NCI-H748 (cell line): ENCODE data around the gene C1orf185.
"Not testable (repeated sequence)": the region's sequence is repeated elsewhere in the genome, so short reads cannot be mapped to it uniquely, and the experiment has no call there.

Source experiments
- DNase-seq: peaks from one replicate; lab custom pipeline; 2025; ENCODE audit not compliant: unreplicated experiment; lab: John Stamatoyannopoulos, UW

The C1orf185 gene

DNA sequence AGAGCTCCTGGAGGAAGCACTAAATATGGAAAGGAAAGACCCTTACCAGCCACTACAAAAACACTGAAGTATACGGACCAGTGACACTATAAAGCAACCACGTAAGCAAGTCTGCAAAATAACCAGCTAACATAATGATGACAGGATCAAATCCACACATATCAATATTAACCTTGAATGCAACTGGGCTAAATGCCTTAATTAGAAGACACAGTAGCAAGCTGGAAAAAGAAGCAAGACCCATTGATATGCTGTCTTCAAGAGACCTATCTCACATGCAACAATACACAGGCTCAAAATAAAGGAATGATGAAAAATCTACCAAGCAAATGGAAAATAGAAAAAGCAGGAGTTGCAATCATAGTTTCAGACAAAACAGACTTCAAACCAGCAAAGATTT lies 31.0 kb downstream of the C1orf185 start:
- no peak for DNase-seq

- not testable (repeated sequence) for DNase-seq
These were observed 35.7 kb downstream of the C1orf185 start for GRCh38 chr1:51137696-51138095.

- DNase-seq = no peak
These were observed 37.4 kb downstream of the C1orf185 start for GRCh38 chr1:51139474-51139873.

DNA sequence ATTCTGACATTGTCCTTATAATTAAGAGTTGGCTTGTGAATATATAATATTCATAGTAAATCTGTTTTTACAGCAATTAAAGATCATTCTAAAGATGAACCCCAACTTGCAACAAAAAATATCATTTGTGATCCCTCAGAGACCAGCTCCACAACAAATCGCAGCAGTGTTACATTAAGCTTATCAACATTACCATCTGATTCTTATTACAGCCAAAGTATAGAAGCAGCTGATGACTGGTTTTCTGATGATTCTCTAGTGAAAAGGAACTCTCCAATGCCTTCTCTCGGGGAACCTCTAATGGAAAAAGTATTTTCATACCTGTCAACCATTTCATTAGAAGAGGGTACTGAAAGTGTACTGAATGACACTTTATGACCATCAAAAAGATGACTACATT lies 45.4 kb downstream of the C1orf185 start:
- no peak for DNase-seq

DNA sequence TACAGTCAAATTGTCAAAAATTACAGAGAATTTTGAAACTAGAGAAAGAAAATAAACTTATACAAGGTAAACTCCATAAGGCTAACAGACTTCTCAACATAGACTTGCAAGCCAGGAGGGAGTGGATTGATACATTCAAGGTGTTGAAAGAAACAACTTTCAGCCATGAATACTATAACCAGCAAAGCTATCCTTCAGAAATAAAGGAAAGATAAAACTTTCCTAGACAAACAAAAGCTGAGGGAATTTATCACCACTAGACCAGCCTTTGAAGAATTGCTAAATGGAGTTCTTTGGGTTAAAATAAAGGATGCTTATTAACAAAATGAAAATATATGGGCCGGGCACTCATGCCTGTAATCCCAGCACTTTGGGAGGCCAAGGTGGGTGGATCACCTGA lies 52.7 kb downstream of the C1orf185 start:
- DNase-seq = no peak

DNA sequence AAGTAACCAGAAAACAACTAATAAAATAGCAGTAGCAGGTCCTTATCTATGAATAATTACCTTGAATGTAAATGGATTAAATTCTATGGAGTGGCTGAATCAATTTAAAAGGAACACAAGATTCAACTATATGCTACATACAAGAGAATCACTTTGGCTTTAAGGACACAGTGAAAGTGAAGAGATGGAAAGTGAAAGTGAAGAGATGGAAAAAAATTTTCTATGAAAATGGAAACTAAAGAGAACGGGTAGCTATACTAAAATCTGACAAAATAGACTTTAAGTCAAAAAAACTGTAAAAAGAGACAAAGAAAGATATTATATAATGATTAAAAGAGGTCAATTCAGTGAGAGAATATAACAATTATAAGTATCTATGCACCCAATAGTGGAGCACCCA lies 54.7 kb downstream of the C1orf185 start:
- DNase-seq = no peak

DNA sequence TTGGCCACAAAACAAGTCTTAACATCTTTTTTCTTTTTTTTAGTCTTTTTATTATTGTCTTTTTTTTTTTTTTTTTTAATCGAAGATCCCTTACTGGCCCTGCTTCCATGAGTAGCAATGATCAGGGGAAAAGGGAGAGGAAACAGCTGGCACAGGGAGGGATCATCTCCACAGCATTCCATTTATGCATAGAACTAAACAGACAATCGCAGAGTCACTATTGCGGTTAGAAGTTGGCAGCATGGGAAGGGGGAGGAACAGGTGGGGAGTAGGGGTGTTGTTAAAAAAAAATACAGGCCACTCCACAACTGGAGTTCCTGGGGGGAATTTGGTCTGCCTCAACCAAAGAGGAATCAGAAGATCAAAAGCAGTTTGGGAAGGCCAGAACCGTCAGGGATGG lies 55.4 kb downstream of the C1orf185 start:
- DNase-seq = no peak

DNA sequence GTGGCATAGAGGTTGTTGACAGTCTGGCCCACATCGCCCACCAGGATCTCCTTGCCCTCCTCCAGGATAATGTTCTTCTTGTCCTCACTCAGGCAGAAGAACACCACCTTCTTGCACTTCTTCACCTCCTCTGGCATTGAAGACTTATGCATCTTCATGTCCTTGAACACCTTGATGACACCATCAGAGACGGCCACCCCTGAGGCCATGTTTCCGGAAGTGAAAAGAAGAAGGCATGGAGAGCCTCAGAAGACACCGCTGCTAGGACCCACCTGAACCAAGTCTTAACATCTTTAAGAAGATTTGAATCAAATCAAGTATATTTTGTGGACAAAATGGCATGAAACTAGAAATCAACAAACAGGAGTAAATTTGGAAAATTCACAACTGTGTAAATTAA lies 56.2 kb downstream of the C1orf185 start:
- DNase-seq = no peak

GRCh38 chr1:51162560-51162959 lies 60.5 kb downstream of the C1orf185 start:
- not testable (repeated sequence) for DNase-seq

- no peak for DNase-seq
These were observed 63.5 kb downstream of the C1orf185 start for GRCh38 chr1:51165540-51165939.

- no peak for DNase-seq
These were observed 66.3 kb downstream of the C1orf185 start for GRCh38 chr1:51168266-51168845.

- no peak for DNase-seq
These were observed 66.9 kb downstream of the C1orf185 start for GRCh38 chr1:51168936-51169335.

DNA sequence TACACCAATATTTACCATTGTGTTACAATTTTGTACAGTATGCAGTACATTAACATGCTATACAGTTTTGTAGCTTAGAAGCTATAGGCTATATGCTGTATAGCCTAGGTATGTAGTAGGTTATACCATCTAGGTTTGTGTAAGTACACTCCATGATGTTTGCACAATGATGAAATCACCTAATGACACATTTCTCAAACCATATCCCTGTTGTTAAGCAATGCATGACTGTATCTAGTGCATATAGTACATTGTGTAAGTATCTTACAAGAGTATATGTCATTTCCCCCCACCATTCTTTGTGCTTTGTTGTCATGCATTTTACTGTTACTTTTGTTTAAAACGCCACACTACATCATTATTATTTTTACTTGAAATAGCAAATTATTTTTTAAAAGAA lies 68.3 kb downstream of the C1orf185 start:
- no peak for DNase-seq

DNA sequence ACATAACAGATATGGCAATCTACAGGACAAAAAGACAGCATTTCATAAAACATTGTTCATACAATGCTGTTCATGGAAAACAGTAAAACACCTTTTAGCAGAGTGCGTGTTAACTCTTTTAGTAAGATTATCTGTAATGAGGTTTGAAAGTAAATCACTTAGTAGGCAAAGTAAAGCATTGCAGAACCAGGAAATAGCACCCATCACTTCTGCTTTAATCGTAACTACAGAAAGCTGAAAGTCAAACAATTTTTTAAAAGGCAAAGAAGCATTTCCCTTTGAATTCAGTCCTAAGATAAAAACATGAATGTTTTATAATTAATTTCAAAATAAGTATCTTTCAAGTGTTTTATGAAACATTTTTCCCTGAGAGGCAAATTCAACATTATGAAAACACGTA lies 70.8 kb downstream of the C1orf185 start:
- no peak for DNase-seq

- DNase-seq = no peak
These were observed 73.2 kb downstream of the C1orf185 start for GRCh38 chr1:51175278-51175677.

GRCh38 chr1:51177988-51178387 lies 76.0 kb downstream of the C1orf185 start:
- not testable (repeated sequence) for DNase-seq

DNA sequence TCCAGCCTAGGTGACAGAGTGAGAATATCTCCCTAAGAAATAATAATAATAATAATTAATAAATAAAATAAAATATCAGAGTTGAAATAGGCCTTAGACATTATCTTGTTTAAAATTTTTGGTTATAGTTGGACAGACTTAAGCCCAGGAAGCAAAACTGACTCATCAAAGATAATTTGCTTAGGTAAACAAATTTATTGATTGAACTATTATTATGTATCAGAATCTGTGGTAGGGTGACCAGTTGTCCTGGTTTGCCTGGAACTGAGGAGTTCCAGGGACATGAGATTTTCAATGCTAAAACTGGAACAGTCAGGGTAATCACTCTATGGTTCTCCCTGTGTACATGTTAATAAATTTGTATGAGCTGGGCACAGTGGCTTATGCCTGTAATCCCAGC lies 86.2 kb downstream of the C1orf185 start:
- DNase-seq = no peak

GRCh38 chr1:51189421-51190073 lies 87.5 kb downstream of the C1orf185 start:
- DNase-seq = peak; percentile 68

- DNase-seq = no peak
These were observed 88.9 kb downstream of the C1orf185 start for GRCh38 chr1:51190961-51191360.

- DNase-seq = peak; percentile 75
These were observed 90.3 kb downstream of the C1orf185 start for GRCh38 chr1:51192213-51192843.

GRCh38 chr1:51193564-51193963 lies 91.5 kb downstream of the C1orf185 start:
- DNase-seq = no peak
